Activated T-helper 1 cell treated with anti-CD3 and anti-CD28 coated beads, Interleukin-12 subunit alpha, Interleukin-12 subunit beta, Interleukin-2, Interleukin-4 antibody, amounts not matched to agents 30 ng/mL and 10 ng/mL and 1 ng/mL, durations not matched to agents 14 hours and 24 hours and 36 hours (primary cell): ENCODE measurements around the gene ALG1L2. TPM values are rescaled to one million over a fixed set of nuclear protein-coding genes. Genes with fewer than 3 reads are reported as not detected.
"Not testable (repeated sequence)": the region's sequence is repeated elsewhere in the genome, so short reads cannot be mapped to it uniquely, and the experiment has no call there.

Source experiments
- DNase-seq: peaks from one replicate; pipeline ENCODE4 v3.0.0; 2021; ENCODE audit warnings: low spot score
- H3K27ac Mint-ChIP-seq: one replicate; pipeline ENCODE4 v1.8.0; 2021; ENCODE audit warnings: mild to moderate bottlenecking, mixed read lengths
- H3K27me3 Mint-ChIP-seq: one replicate; pipeline ENCODE4 v1.8.0; 2022; ENCODE audit warnings: mild to moderate bottlenecking, moderate library complexity, mixed read lengths; ENCODE audit not compliant: insufficient read depth
- H3K36me3 Mint-ChIP-seq: one replicate; pipeline ENCODE4 v1.8.0; 2021; ENCODE audit warnings: low read depth, mixed read lengths
- H3K4me1 Mint-ChIP-seq: one replicate; pipeline ENCODE4 v1.8.0; 2021; ENCODE audit warnings: low read depth, mixed read lengths
- H3K4me3 Mint-ChIP-seq: one replicate; pipeline ENCODE4 v1.8.0; 2021; ENCODE audit warnings: mild to moderate bottlenecking, moderate library complexity, mixed read lengths
- H3K9me3 Mint-ChIP-seq: one replicate; pipeline ENCODE4 v1.8.0; 2021; ENCODE audit warnings: mixed read lengths
- intact Hi-C: fragments of 100-400 bp; cut with micrococcal nuclease; formaldehyde crosslinking; loops from one replicate; pipeline ENCODE4 v1.15.1; 2024
- total RNA-seq: library from RNA; stranded (reverse); gene quantifications from 2 replicates; pipeline ENCODE4 v1.2.3, GENCODE V29; 2022

The ALG1L2 gene, protein sequence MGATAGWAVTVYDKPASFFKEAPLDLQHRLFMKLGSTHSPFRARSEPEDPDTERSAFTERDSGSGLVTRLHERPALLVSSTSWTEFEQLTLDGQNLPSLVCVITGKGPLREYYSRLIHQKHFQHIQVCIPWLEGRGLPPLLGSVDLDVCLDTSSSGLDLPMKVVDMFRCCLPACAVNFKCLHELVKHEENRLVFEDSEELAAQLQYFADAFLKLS
- total RNA-seq: not detected in 2 replicates

DNA sequence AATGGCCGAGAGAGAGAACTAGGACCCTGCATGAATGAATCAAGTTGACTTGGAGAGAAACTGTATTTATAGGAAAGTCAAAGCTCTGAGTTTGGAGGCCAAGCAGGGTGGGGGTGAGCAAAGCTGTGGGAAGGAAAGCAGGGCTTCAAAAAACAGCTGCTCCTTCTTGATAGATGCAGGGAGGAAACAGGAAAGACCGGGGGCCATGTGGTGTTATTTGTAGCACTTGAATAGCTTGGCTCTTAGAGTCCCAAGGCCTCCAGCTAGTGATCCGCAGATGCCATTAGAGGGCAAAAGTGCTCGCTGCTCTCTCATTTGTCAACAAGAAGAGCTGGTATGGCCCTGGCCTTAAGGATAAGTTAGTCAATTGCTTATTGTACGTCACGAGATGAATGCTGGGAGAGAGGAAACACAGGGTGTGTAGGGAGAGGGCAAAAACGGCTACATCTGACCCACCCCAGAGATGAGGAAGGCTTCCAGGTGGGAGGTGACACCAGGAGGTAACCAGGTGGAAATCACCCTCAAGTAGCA, at the start of gene ALG1L2:
Gene ALG1L2 (plus strand): TSS at position 481 of the 531 bp plus-strand sequence. CDS start 186 bp downstream, outside the sequence.
- no peak within 1 kb of the TSS for H3K27ac Mint-ChIP-seq
- peaks cover 1% of the 10 kb centered on the region for H3K27me3 Mint-ChIP-seq
- intact Hi-C loops: no loop called here
- no peaks in the 10 kb centered on the region for H3K36me3 Mint-ChIP-seq
- no peak within 1 kb of the TSS for H3K4me3 Mint-ChIP-seq
- no peak for DNase-seq
- H3K4me1 Mint-ChIP-seq: no peaks in the 10 kb centered on the region
- no peaks in the 10 kb centered on the region for H3K9me3 Mint-ChIP-seq

DNA sequence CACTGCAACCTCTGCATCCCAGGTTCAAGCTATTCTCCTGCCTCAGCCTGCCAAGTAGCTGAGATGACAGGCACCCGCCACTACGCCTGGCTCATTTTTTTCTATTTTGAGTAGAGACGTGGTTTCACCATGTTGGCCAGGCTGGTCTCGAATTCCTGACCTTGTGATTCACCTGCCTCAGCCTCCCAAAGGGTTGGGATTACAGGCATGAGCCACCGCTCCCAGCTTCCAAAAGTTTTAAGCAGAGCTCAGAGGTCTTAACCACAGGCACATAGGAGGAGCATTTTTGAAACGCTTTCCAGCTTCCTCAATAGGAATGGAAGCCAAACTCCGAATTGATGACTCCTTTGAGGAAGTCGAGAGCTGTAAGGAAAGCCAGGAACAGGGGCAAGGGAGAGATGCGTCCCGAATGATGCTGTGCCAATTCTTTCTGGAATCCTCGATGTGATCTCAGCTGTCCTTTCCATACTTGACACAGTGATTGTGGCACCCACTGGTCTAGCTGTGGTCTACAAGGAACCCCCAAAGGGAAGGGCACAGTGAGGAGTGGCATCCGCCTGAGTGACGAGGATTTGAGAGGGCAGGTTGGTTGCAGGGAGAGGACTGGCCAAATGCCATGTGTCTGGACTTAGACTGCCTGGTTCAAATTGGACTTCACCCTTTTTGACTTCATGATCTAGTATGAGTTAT, 44.4 kb upstream of the ALG1L2 start:
- H3K9me3 Mint-ChIP-seq, H3K27me3 Mint-ChIP-seq, H3K4me1 Mint-ChIP-seq, H3K4me3 Mint-ChIP-seq, DNase-seq, H3K36me3 Mint-ChIP-seq, intact Hi-C loops, H3K27ac Mint-ChIP-seq: not testable (repeated sequence)

DNA sequence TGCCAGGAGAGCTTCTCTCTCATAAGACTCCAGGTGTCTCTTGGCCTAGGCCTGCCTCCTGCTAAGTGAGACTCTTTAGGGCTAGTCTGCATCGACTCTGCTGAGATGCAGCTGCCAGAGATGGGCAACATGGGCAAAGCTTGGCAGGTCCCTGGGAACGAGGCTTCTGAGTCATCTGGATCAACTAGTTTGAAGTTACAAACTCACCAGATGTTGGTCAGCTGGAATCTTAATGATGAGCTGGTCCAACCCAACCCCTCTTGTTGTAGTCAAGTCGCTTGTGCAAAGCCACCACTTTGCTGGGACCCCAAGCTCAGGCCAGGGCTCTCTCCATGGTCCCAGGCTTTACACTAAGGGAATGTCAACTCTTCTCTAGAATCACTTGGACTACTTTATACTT, 38.9 kb upstream of the ALG1L2 start:
- intact Hi-C loops, H3K27me3 Mint-ChIP-seq, H3K27ac Mint-ChIP-seq: not testable (repeated sequence)

DNA sequence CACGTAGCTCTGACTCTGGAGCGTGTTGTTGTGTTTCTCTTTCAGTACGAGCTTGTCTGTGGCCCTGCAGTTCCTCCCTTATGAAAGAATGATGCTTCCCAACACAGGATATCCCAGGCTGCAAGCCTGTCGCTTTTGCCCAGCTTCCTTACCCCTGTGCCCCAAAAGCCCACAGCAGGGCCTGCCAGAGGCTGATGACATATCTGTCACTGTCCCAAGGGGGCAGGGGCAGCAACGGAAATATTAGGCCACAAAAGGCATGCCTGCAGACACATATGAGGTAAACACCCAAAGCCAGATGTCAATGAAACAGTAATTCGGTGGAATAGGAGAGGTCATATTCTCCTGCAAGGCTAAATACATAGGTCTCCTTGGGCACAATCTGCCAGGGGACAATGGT, 38.0 kb upstream of the ALG1L2 start:
- intact Hi-C loops, H3K4me1 Mint-ChIP-seq, H3K4me3 Mint-ChIP-seq: not testable (repeated sequence)

More for the DNA sequence above, 38.9 kb upstream of the ALG1L2 start:
- H3K36me3 Mint-ChIP-seq, DNase-seq, H3K9me3 Mint-ChIP-seq, H3K4me3 Mint-ChIP-seq, H3K4me1 Mint-ChIP-seq: not testable (repeated sequence)

DNA sequence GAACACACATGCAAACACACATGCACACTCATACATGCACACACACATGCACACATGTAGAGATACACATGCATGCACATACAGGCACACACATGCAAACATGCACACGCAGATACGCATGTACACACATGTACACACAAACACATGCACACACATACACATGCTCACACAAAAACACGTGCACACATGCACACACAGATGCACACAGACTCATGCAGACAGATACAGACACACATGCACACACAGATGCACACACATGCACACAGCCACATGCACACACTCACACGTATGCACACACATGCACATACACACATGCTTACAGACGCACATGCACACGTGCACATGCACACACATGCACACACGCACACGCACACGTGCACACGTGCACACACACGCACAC, 37.3 kb upstream of the ALG1L2 start:
- Mint-ChIP-seq H3K27ac (no peak overlapping the region), H3K4me1 (no peaks in the 10 kb centered on the region), H3K27me3 (peaks cover 2% of the 10 kb centered on the region), H3K36me3 (no peaks in the 10 kb centered on the region), H3K4me3 (no peak overlapping the region), H3K9me3 (peaks cover 4% of the 10 kb centered on the region)
- intact Hi-C loops: no loop called here
- DNase-seq: no peak

More for the DNA sequence above, 38.0 kb upstream of the ALG1L2 start:
- H3K9me3 Mint-ChIP-seq, H3K27me3 Mint-ChIP-seq, DNase-seq, H3K27ac Mint-ChIP-seq, H3K36me3 Mint-ChIP-seq: not testable (repeated sequence)

DNA sequence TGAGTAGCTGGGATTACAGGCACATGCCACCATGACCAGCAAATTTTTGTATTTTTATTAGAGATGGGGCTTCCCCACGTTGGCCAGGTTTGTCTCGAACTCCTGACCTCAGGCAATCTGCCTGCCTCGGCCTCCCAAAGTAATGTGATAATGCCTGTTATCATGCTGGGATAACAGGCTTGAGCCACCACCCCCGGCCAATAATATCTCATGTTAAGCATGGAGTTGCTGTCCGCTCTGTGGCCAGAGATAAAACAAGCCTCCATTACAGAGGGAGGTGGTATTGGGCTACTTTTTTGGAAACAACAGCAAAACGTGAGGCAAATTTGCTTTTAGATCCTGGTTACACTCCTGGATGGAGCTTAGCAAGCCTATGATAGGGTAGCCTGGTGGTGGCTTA, 32.9 kb upstream of the ALG1L2 start:
- Mint-ChIP-seq H3K9me3 (peaks cover 4% of the 10 kb centered on the region), H3K27me3 (no peaks in the 10 kb centered on the region), H3K27ac (no peak overlapping the region), H3K4me1 (no peaks in the 10 kb centered on the region), H3K4me3 (no peak overlapping the region), H3K36me3 (no peaks in the 10 kb centered on the region)
- DNase-seq: no peak
- intact Hi-C loops: no loop called here

DNA sequence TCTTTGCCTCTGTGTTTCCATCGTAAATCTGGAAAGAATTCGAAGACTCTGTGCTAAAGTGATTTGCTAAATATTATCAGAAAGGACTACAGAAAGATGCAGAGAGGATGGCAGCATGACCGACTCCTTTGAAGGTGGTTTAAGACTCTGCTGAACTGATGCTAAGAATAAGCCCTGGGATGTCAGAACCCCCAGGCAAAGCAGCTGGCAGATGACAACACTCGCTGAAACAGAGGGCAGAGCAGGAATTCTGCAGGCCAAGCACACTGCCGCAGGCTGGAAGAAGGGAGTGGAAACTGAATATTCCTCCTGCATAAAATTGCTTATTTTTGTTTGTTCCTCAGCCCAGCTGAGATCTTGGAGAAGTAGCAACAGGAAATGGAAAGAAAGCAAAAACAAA, 29.3 kb upstream of the ALG1L2 start:
- H3K4me1 Mint-ChIP-seq: not testable (repeated sequence)

DNA sequence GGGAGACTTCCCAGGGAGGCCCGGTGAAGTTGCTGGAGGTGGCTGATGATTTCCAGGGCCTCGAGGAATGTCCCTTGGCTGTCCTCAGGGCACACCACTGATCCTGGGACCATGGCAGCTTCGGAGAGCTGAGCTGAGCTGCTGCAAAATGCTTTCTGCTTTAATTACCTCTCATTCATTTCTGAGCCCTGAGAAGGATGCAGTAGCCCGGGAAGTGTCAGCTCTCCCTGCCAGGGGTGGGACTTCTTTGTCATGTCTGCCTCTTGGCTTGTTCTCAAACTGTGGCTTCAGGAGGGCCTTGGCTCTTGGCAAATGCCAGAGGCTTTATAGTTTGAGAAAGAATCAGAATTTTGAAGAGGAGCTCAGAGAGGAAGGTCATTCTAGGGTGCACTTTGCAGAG, 28.7 kb upstream of the ALG1L2 start:
- DNase-seq, H3K9me3 Mint-ChIP-seq, H3K4me3 Mint-ChIP-seq, H3K4me1 Mint-ChIP-seq, H3K36me3 Mint-ChIP-seq, H3K27me3 Mint-ChIP-seq, H3K27ac Mint-ChIP-seq, intact Hi-C loops: not testable (repeated sequence)

More for the DNA sequence above, 29.3 kb upstream of the ALG1L2 start:
- H3K27me3 Mint-ChIP-seq, H3K4me3 Mint-ChIP-seq, H3K36me3 Mint-ChIP-seq, H3K9me3 Mint-ChIP-seq, intact Hi-C loops, H3K27ac Mint-ChIP-seq, DNase-seq: not testable (repeated sequence)

DNA sequence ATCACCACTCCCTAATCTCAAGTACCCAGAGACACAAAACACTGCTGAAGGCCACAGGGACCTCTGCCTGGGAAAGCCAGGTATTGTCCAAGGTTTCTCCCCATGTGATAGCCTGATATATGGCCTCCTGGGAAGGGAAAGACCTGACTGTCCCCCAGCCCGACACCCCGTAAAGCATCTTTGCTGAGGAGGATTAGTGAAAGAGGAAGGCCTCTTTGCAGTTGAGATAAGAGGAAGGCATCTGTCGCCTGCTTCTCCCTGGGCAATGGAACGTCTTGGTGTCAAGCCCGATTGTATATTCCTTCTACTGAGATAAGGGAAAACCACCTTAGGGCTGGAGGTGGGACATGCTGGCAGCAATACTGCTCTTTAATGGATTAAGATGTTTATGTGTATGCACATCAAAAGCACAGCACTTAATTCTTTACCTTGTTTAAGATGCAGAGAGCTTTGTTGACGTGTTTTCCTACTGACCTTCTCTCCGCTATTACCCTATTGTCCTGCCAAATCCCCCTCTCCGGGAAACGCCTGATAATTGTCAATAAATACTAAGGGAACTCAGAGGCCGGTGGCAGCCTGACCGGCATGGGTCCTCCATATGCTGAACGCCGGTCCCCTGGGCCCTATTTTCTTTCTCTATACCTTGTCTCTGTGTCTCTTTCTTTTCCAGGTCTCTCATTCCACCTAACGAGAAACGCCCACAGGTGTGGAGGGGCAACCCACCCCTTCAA, 23.9 kb upstream of the ALG1L2 start:
- H3K9me3 Mint-ChIP-seq, DNase-seq, H3K4me3 Mint-ChIP-seq, intact Hi-C loops, H3K27me3 Mint-ChIP-seq, H3K4me1 Mint-ChIP-seq, H3K36me3 Mint-ChIP-seq, H3K27ac Mint-ChIP-seq: not testable (repeated sequence)

DNA sequence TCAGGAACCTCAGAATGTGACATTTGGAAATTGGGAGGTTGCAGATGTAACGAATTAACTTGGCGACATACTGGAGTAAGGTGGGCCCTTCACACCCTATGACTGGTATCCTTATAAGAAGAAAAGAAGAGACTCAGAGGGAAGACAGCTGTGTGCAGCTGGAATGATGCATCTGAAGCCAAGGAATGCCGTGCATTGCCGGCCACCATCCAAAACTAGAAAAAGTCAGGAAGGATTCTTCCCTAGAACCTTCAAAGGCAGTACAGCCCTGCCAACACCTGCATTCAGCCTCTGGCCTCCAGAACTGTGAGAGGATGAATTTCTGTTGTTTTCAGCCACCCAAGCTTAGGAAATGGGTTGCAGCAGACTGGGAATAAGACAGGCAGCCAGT, 23.4 kb upstream of the ALG1L2 start:
- H3K36me3 Mint-ChIP-seq, H3K27me3 Mint-ChIP-seq, H3K4me1 Mint-ChIP-seq, H3K9me3 Mint-ChIP-seq, intact Hi-C loops, DNase-seq, H3K4me3 Mint-ChIP-seq, H3K27ac Mint-ChIP-seq: not testable (repeated sequence)

DNA sequence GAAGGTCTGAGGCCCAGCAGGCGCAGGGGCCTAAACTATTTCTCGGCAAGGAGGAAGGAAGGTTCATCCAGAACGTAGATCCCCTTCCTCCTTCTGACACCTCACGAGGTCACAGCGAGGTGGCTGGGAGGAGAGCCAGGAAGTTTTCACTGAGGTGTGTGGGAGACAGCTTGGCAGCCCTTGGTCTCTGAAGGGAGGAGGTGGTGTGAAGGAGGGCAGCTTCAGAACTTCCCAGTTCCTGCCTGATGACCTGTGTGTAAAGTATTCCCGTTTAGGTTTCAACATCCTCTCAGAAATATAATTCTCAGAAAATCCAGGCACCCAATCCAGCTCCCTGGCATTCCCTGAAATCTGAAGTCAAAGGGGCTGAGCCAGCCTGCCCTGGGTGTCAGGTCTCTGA, 22.9 kb upstream of the ALG1L2 start:
- H3K27ac Mint-ChIP-seq, H3K27me3 Mint-ChIP-seq, H3K4me1 Mint-ChIP-seq, H3K36me3 Mint-ChIP-seq, DNase-seq, H3K4me3 Mint-ChIP-seq, intact Hi-C loops, H3K9me3 Mint-ChIP-seq: not testable (repeated sequence)

DNA sequence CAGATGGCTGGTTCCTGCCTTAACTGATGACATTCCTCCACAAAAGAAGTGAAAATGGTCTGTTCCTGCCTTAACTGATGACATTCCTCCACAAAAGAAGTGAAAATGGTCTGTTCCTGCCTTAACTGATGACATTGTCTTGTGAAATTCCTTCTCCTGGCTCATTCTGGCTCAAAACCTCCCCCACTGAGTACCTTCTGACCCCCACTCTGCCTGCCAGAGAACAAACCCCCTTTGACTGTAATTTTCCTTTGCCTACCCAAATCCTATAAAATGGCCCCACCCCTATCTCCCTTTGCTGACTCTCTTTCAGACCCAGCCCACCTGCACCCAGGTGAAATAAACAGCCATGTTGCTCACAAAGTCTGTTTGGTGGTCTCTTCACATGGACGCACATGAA, 22.5 kb upstream of the ALG1L2 start:
- H3K36me3 Mint-ChIP-seq, H3K4me3 Mint-ChIP-seq, H3K4me1 Mint-ChIP-seq, intact Hi-C loops, H3K9me3 Mint-ChIP-seq, DNase-seq, H3K27me3 Mint-ChIP-seq, H3K27ac Mint-ChIP-seq: not testable (repeated sequence)

DNA sequence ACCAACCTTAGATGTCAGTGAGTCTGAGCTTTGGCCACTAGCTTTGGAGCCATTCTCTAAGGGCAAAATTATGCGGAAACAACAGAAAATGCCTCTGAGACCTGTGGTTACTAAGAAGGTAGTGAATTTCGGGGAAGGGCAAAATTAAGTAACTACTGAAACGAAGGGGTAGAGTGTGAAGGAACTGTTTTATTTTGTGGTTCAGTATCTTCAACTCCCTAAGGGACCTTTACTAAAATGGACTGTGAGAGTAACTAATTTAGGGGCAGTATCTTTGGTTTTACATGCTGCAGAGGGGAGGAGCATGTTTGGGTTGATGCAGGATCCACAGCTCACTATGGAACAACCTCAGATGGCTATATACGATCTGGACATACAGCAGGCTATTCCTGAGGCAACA, 8.0 kb upstream of the ALG1L2 start:
- Mint-ChIP-seq H3K4me1 (no peaks in the 10 kb centered on the region), H3K27ac (no peak overlapping the region), H3K9me3 (peaks cover 6% of the 10 kb centered on the region), H3K27me3 (no peaks in the 10 kb centered on the region), H3K4me3 (no peak overlapping the region), H3K36me3 (no peaks in the 10 kb centered on the region)
- DNase-seq: no peak
- intact Hi-C loops: no loop called here
